Activated CD4-positive, alpha-beta memory T cell treated with anti-CD3 and anti-CD28 coated beads for 36 hours (primary cell): ENCODE measurements around the gene LPO. TPM values are rescaled to one million over a fixed set of nuclear protein-coding genes. Genes with fewer than 3 reads are reported as not detected.

ENCODE experiments used
- CTCF ChIA-PET: fragments of 350-600 bp; sonication (Branson Sonifier 250); formaldehyde crosslinking; loops from one replicate; lab custom pipeline; 2021; ENCODE audit warnings: antibody characterized with exemption, inconsistent platforms; lab: Charles Lee
- POLR2A ChIA-PET: fragments of 350-600 bp; sonication (Branson Sonifier 250); formaldehyde crosslinking; loops from one replicate; lab custom pipeline; 2021; ENCODE audit warnings: antibody characterized with exemption; lab: Charles Lee
- DNase-seq: peaks from one replicate; pipeline ENCODE4 v3.0.0-alpha.2; 2020
- H3K27ac Mint-ChIP-seq: one replicate; pipeline ENCODE4 v1.8.0; 2021; ENCODE audit warnings: mixed read lengths
- H3K27me3 Mint-ChIP-seq: one replicate; pipeline ENCODE4 v1.8.0; 2021; ENCODE audit warnings: mixed read lengths
- H3K36me3 Mint-ChIP-seq: one replicate; pipeline ENCODE4 v1.8.0; 2021; ENCODE audit warnings: mixed read lengths
- H3K4me1 Mint-ChIP-seq: one replicate; pipeline ENCODE4 v1.8.0; 2021; ENCODE audit warnings: low read depth, mixed read lengths
- H3K4me3 Mint-ChIP-seq: one replicate; pipeline ENCODE4 v1.8.0; 2021; ENCODE audit warnings: mild to moderate bottlenecking, mixed read lengths
- H3K9me3 Mint-ChIP-seq: one replicate; pipeline ENCODE4 v1.8.0; 2021; ENCODE audit warnings: mixed read lengths
- intact Hi-C: fragments of 100-400 bp; cut with micrococcal nuclease; formaldehyde crosslinking; loops from one replicate; pipeline ENCODE4 v1.15.1; 2023
- total RNA-seq, 2 experiments: library from RNA; stranded (reverse); gene quantifications; one replicate each; pipeline ENCODE4 v1.2.3, GENCODE V29; 2021

The LPO gene
- total RNA-seq, 2 experiments from 2014 or later: not detected

DNA sequence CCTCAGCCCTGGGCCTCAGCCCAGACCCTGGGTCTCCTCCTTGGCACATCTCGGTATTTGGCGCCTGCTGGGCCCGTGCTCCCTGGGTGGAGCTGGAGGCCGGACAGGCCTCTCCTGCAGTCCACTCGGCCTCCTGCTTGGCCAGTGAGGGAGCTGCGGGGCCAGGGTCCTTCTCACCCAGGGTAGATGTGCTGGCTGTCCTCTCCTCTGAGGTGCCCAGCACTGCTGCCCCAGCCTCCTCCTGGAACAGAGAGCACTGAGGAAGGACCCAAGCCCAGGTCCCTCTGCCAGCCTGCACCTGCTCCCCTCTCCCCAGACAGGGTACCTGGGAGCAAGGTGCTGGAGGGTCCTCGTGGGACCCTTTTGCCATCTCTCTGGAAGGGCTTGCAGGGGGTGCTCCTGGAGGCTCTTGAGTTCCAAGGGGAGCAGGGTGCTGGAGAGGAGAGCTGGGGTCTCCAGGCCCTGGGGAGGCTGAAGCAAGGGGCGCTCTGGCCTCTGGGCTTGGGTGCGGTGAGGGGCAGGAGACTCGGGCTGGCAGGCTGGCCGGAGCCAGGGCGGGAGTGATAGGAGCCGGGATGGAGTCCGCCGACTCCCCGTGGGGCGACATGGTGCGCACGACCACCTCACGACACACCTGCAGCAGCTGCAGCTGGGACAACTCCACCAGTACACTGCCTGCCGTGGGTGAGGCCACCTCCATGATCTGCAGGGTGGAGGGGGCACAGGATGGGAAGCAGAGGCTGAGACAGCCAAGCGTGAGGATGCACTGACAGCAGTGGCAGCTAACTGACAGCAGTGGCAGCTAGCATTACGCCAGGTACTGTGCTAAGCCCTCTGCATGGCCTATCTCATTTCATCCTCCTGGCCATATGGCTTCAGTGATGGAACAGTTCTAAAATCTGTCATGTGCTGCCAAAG is 72.4 kb downstream of the LPO start:
- no peak for DNase-seq
- ChIA-PET POLR2A (no interaction called here), CTCF (no interaction called here)
- Mint-ChIP-seq H3K4me3 (no peak overlapping the region), H3K9me3 (no peaks in the 10 kb centered on the region), H3K27me3 (no peaks in the 10 kb centered on the region), H3K4me1 (no peaks in the 10 kb centered on the region), H3K27ac (no peak overlapping the region), H3K36me3 (no peaks in the 10 kb centered on the region)
- intact Hi-C loops: no loop called here

DNA sequence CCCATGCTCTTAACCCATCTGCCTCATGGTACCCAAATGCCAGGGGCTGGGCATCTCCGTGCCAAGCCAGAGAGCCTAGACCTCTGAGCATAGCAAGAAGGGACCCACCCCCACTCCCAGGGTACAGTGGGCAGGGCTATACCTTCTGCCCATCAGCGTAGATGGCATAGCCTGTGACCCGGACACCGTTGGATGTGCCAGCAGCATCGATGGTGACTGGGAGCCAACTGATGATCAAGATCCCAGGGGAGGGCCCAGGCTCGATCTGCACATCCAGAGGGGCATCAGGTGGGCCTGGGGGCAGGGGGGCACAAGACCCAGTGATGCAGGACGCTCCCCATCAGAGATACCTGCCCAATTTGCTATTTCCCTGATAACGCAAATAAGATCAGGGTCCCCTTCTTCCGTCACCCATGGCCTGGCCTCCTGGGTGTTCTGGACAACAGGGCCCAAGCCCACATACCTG is 73.1 kb downstream of the LPO start:
- no peaks in the 10 kb centered on the region for H3K4me1 Mint-ChIP-seq
- intact Hi-C loops: no loop called here
- POLR2A ChIA-PET: interaction anchor here (1.5 kb wide), 1 partner anchor 105 kb away, joined by 3 read pairs; the partner anchor contains the start of gene RNF43
- H3K27ac Mint-ChIP-seq: no peak overlapping the region
- H3K36me3 Mint-ChIP-seq: no peaks in the 10 kb centered on the region
- no peaks in the 10 kb centered on the region for H3K27me3 Mint-ChIP-seq
- no peak overlapping the region for H3K4me3 Mint-ChIP-seq
- DNase-seq: no peak
- no peaks in the 10 kb centered on the region for H3K9me3 Mint-ChIP-seq
- CTCF ChIA-PET: interaction anchor here (1.3 kb wide), 1 partner anchor 7 kb away, joined by 5 read pairs; no protein-coding TSS in a partner anchor

DNA sequence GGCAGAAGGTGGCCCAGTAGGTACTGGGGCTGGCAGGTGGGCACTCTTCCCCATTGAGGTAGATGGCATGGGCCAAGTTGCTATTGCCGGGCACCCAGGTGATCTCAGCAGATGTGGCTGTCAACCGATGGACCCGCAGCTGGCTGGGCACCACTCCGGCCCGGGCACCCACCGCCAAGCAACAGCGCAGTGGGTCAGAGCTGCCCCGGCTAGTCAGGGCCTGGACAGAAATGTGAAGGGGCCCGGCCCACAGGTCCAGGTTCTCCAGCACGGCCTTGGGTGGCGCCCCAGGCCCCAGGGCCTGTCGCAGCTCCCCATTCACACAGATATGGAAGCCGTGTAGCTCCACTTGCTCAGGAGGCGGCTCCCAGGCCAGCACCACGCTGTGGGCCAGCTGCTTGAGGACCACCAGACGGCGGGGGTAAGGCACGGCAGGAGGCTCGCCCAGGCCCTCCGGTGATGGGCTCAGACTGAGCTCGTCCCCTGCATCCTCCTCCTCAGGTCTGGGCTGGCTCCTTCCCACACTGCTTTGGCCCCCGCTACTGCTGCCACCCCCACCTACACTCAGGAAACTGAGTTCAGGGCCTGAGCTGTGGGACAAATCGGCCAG is 73.7 kb downstream of the LPO start:
- H3K4me3 Mint-ChIP-seq: no peak overlapping the region
- H3K36me3 Mint-ChIP-seq: no peaks in the 10 kb centered on the region
- no peaks in the 10 kb centered on the region for H3K9me3 Mint-ChIP-seq
- H3K4me1 Mint-ChIP-seq: peaks cover 2% of the 10 kb centered on the region
- CTCF ChIA-PET: interaction anchor here (1.3 to 1.5 kb wide), 2 partner anchors 8 to 105 kb away, joined by 3 to 5 read pairs; partner anchors contain the start of gene RNF43
- no peaks in the 10 kb centered on the region for H3K27me3 Mint-ChIP-seq
- intact Hi-C loops: no loop called here
- POLR2A ChIA-PET: interaction anchor here (1.5 kb wide), 1 partner anchor 105 kb away, joined by 3 read pairs; the partner anchor contains the start of gene RNF43
- no peak for DNase-seq
- no peak overlapping the region for H3K27ac Mint-ChIP-seq

DNA sequence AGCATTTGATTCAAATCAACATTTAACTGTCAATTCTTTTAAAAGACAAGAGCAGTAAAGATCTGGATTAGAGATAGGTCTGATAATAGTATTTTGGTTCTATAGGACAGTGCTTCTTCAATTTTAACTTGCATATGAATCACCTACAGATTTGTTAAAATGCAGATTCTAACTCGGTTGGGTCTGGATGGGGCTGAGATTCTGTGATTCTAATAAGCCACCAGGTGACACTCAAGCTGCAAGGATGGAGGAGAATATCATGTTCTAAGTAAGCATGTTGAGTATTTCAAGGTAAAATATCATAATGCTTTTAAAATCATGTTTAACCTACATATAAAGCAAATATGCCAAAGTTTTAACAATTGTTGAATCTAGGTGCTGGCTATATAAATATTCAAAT is 74.4 kb downstream of the LPO start:
- intact Hi-C loops: no loop called here
- ChIA-PET CTCF (interaction anchor here (0.7 to 1.5 kb wide), 3 partner anchors 9 to 1770 kb away, joined by 3 to 5 read pairs (median 4); partner anchors contain the start of gene RNF43), POLR2A (interaction anchor here (1.5 kb wide), 1 partner anchor 104 kb away, joined by 3 read pairs; the partner anchor contains the start of gene RNF43)
- no peaks in the 10 kb centered on the region for H3K27me3 Mint-ChIP-seq
- no peak for DNase-seq
- H3K4me1 Mint-ChIP-seq: peaks cover 9% of the 10 kb centered on the region
- no peaks in the 10 kb centered on the region for H3K9me3 Mint-ChIP-seq
- H3K36me3 Mint-ChIP-seq: peaks cover 2% of the 10 kb centered on the region
- H3K4me3 Mint-ChIP-seq: no peak overlapping the region
- no peak overlapping the region for H3K27ac Mint-ChIP-seq

DNA sequence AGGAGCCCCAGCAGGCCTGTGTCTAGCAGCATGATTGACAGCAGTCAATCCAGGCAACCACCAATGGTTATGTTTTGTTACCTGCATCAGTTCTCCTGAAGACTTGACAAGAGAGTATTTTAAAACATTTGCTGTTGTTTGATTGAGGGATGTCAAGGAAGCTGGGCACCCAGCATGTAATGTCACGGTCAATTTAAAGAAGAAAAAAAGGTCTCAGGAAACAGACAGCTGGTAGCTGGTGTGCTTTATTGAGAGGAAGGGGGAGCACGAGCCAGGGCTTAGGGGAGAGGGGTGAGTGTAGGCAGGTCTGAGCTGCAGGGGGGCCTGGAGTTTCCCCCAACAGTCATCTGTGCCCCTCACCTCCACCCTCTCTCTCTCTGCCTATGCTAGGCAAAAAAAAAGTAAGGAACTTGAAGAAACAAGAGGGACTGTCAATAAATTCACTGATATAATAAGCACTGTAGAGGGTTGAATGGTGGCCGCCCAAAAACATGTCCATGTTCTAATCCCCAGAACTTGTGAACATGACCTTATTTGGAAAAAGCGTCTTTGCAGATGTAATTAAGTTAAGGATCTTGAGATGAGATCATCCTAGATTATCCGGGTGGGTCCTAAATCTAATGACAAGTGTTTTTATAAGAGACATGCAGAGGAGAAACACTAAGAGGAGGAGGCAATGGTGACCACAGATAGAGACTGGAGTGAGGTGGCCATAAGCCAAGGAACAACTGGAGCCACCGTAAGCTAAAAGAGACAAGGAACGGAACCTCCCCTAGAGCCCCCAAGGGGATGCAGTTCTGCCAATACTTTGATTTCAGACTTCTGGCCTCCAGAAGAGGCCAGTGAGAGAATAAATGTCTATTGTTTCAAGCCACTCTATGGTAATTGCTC is 75.7 kb downstream of the LPO start:
- H3K27ac Mint-ChIP-seq: no peak overlapping the region
- CTCF ChIA-PET: interaction anchor here (0.7 to 5.4 kb wide), 10 partner anchors 8 to 179 kb away, joined by 3 to 133 read pairs (median 4); partner anchors contain the start of genes HSF5, RNF43 and SUPT4H1
- POLR2A ChIA-PET: interaction anchor here (1.0 kb wide), 1 partner anchor 12 kb away, joined by 5 read pairs; no protein-coding TSS in a partner anchor

DNA sequence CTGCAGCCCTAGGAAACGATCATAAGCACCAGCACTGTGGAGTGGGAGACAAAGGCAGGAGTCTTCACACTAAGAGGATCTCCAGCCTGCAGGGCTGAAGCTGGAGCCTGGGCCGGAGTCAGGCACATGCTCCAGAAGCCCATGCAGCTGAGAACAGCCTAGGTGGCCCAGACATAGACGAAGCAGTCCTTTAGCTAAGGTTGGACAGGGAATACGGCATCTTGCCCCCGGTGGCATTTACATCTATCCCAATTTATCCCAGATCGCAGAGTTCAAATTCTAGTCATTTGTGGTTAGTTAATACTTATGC is 76.3 kb downstream of the LPO start:
- Mint-ChIP-seq H3K9me3 (no peaks in the 10 kb centered on the region), H3K27me3 (no peaks in the 10 kb centered on the region), H3K36me3 (peaks cover 2% of the 10 kb centered on the region), H3K27ac (no peak overlapping the region), H3K4me3 (no peak overlapping the region), H3K4me1 (peaks cover 18% of the 10 kb centered on the region)
- intact Hi-C loops: loop anchor here (5.0 kb wide), 1 partner anchor 178 kb away; no protein-coding TSS in a partner anchor
- CTCF ChIA-PET: interaction anchor here (0.7 to 5.4 kb wide), 8 partner anchors 9 to 178 kb away, joined by 3 to 133 read pairs (median 6); partner anchors contain the start of genes HSF5, RNF43 and SUPT4H1
- POLR2A ChIA-PET: interaction anchor here (1.0 to 1.2 kb wide), 2 partner anchors 11 to 38 kb away, joined by 5 read pairs; partner anchors contain the start of gene SUPT4H1
- DNase-seq: no peak

More for the DNA sequence above, 75.7 kb downstream of the LPO start:
- intact Hi-C loops: no loop called here
- H3K36me3 Mint-ChIP-seq: peaks cover 2% of the 10 kb centered on the region
- H3K4me1 Mint-ChIP-seq: peaks cover 18% of the 10 kb centered on the region
- H3K9me3 Mint-ChIP-seq: no peaks in the 10 kb centered on the region
- no peaks in the 10 kb centered on the region for H3K27me3 Mint-ChIP-seq
- DNase-seq: no peak
- H3K4me3 Mint-ChIP-seq: no peak overlapping the region

DNA sequence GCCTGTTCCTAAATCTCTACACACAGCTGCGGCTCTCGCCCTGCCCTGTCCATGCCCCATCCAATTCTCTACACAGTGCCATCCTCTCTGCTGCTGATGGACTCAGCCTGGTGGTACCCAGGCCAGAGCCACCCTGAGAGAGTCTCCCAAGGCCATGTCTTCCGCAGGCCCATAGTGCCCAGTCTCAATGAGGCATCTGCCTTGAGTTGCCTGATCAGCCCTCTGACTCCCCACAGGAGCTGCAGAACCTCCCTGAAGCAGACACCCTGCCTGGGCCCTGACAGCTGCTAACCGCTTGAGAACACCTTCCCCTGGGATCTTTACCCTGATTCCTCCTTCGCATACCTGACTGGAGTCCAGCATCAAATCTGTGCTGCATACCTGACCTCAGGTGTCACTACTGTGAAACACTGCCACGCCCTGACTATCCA is 76.9 kb downstream of the LPO start:
- ChIA-PET CTCF (interaction anchor here (0.7 to 5.4 kb wide), 11 partner anchors 9 to 177 kb away, joined by 3 to 133 read pairs (median 11); partner anchors contain the start of genes HSF5, RNF43 and SUPT4H1), POLR2A (interaction anchor here (0.9 to 1.2 kb wide), 4 partner anchors 11 to 37 kb away, joined by 3 to 5 read pairs (median 4); partner anchors contain the start of gene SUPT4H1)
- Mint-ChIP-seq H3K4me3 (no peak overlapping the region), H3K27me3 (no peaks in the 10 kb centered on the region), H3K27ac (no peak overlapping the region), H3K4me1 (peaks cover 18% of the 10 kb centered on the region), H3K9me3 (no peaks in the 10 kb centered on the region), H3K36me3 (peaks cover 2% of the 10 kb centered on the region)
- DNase-seq: no peak
- intact Hi-C loops: loop anchor here (5.0 kb wide), 1 partner anchor 177 kb away; no protein-coding TSS in a partner anchor

DNA sequence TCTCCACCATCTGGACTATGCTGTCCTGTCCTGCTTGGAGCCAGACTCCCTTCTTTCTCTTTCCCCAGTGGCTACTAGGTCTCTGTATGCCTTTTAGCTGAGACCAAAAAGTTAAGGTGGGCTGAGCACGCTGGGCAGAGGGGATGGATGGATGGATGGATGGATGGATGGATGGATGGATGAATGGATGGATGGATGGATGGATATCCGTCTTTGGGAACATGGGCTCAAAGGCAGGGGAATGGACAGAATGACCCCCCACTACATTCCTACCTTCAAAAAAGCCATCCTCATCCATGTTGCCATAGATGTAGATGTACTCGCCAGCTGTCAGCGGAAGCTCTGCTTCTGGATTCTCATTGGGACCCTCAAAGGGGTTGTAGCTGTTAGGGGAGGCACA is 77.4 kb downstream of the LPO start:
- intact Hi-C loops: loop anchor here (5.0 kb wide), 1 partner anchor 177 kb away; no protein-coding TSS in a partner anchor
- H3K4me1 Mint-ChIP-seq: peaks cover 18% of the 10 kb centered on the region
- no peak overlapping the region for H3K4me3 Mint-ChIP-seq
- H3K36me3 Mint-ChIP-seq: peaks cover 2% of the 10 kb centered on the region
- H3K9me3 Mint-ChIP-seq: no peaks in the 10 kb centered on the region
- POLR2A ChIA-PET: interaction anchor here (0.6 to 1.2 kb wide), 5 partner anchors 10 to 37 kb away, joined by 3 to 5 read pairs (median 3); partner anchors contain the start of gene SUPT4H1
- no peak for DNase-seq
- H3K27me3 Mint-ChIP-seq: no peaks in the 10 kb centered on the region
- H3K27ac Mint-ChIP-seq: no peak overlapping the region
- CTCF ChIA-PET: interaction anchor here (1.4 to 5.4 kb wide), 9 partner anchors 10 to 175 kb away, joined by 4 to 133 read pairs (median 20); partner anchors contain the start of genes HSF5, RNF43 and SUPT4H1

DNA sequence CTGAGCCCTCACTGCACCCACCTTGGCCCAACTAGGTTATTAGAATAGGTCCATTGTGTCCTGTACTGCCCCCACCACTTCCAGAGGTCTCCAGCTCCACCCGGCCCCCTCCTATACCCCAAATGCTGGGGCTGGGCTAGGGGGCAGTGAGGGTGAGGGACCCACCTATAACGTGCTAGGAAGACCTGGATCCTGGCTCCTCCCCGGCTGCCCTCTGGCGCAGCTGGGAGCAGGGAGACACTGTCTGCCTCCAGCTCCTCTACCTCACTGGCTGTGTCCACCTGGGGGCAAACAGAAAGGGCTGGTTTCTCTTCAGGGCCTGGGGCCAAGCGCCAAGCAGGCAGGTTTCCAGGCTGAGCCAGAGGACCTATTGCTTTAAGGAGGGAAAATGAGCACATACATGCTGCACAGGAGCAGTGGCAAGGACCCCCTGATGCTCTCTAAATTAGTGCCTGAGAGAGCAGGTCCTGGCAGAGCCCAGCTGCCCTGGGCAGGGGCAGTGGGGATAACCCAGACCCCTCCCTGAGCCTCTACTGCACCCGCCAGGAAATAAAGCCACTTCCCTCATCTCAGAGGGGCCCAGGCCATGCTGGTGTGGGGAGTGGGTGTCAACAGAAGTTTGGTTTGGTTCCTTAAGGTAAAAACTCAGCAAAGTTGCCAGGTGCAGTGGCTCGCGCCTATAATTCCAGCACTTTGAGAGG is 78.0 kb downstream of the LPO start:
- POLR2A ChIA-PET: interaction anchor here (0.6 to 3.7 kb wide), 11 partner anchors 10 to 342 kb away, joined by 3 to 129 read pairs (median 8); partner anchors contain the start of genes HSF5, RNF43, SUPT4H1 and TSPOAP1
- peak; percentile 6 for DNase-seq
- peaks cover 2% of the 10 kb centered on the region for H3K36me3 Mint-ChIP-seq
- CTCF ChIA-PET: interaction anchor here (1.2 to 5.4 kb wide), 25 partner anchors 10 to 197 kb away, joined by 4 to 133 read pairs (median 11); partner anchors contain the start of genes HSF5, MTMR4, RNF43 and SUPT4H1
- intact Hi-C loops: loop anchor here (5.0 kb wide), 1 partner anchor 176 kb away; no protein-coding TSS in a partner anchor
- H3K4me1 Mint-ChIP-seq: peaks cover 18% of the 10 kb centered on the region
- H3K9me3 Mint-ChIP-seq: no peaks in the 10 kb centered on the region
- no peaks in the 10 kb centered on the region for H3K27me3 Mint-ChIP-seq
- H3K4me3 Mint-ChIP-seq: no peak overlapping the region
- H3K27ac Mint-ChIP-seq: no peak overlapping the region
